Measurements from ENCODE around the gene RBM4B.

GRCh38 chr11:66625752-66626149, 51.9 kb downstream of the RBM4B start:
- TF ChIP-seq REST (IDR thresholded peaks at IDR 0.05; ENCODE audit: insufficient read depth in 1 of 2, low read depth in 2 of 2, low read length in 2 of 2) (no peak), TAF1 (IDR thresholded peaks at IDR 0.05; ENCODE audit: borderline replicate concordance, insufficient read depth, low read length) (no peak), POLR2AphosphoS5 (IDR thresholded peaks at IDR 0.05; ENCODE audit: low read depth, low read length) (no peak)

Data from PFSK-1 (cell line).